ENCODE results near the gene MRPL9.
"Not testable (repeated sequence)": the region's sequence is repeated elsewhere in the genome, so short reads cannot be mapped to it uniquely, and the experiment has no call there.

The MRPL9 gene

GRCh38 chr1:151783796-151784195, 20.5 kb upstream of the MRPL9 start:
- Histone ChIP-seq H3K4me3 (ENCODE audit: insufficient read length, low read depth) (no peak overlapping the region), H3K4me1 (ENCODE audit: insufficient read depth, insufficient read length) (no peaks in the 10 kb centered on the region), H3K27me3 (ENCODE audit: insufficient read depth, insufficient read length) (no peaks in the 10 kb centered on the region), H3K9me3 (ENCODE audit: insufficient read depth, low read length) (no peaks in the 10 kb centered on the region), H3K9ac (ENCODE audit: insufficient read length, low read depth) (no peak overlapping the region), H3K36me3 (ENCODE audit: insufficient read depth, insufficient read length, low read length) (peaks cover under 1% of the 10 kb centered on the region)
- DNase-seq (ENCODE audit: low read depth, low spot score), result no peak
- TF ChIP-seq ZNF274 (IDR thresholded peaks at IDR 0.05; ENCODE audit: low read depth, low read length), result no peak
- TF ChIP-seq YY1 (IDR thresholded peaks at IDR 0.05; ENCODE audit: insufficient read depth, insufficient read length), result no peak
- no peak for TF ChIP-seq SUZ12 (IDR thresholded peaks at IDR 0.05; ENCODE audit: extremely low read depth, insufficient read depth, insufficient read length)

DNA sequence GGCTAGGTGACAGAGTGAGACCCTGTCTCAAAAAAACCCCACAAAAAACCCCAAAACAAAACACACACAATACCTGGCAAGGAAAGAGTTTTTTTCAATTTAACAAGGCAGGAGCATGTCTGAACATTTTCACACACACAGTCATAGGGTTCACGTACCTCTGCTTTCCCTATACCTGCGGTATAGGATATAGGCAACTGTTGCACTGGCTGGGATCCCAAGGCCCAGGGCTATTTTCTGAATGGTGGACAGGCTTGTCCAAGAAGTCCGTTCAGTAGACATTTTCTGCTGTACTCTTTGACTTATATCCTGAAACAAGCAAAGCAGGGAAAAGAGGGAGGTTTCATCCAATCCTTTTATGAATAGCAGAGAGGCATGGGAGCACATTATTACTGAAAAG, 19.4 kb upstream of the MRPL9 start:
- H3K9ac ChIP-seq (ENCODE audit: insufficient read length, low read depth), result no peak overlapping the region
- TF ChIP-seq SUZ12 (IDR thresholded peaks at IDR 0.05; ENCODE audit: extremely low read depth, insufficient read depth, insufficient read length) (no peak), ZNF274 (IDR thresholded peaks at IDR 0.05; ENCODE audit: low read depth, low read length) (no peak), YY1 (IDR thresholded peaks at IDR 0.05; ENCODE audit: insufficient read depth, insufficient read length) (no peak)
- no peak for DNase-seq (ENCODE audit: low read depth, low spot score)

DNA sequence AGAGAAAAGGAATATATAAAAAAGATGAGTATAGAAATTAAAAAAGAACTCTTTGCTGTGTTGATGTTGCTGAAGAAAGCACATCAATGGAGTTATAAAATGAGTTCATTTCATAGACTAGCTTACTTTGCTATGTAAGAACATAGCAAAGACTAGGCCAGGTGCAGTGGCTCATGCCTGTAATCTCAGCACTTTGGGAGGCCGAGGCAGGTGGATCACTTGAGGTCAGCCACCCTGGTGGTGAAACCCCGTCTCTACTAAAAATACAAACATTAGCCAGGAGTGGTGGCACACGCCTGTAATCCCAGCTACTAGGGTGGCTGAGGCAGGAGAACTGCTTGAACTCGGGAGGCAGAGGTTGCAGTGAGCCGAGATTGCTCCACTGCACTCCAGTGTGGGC, 18.7 kb upstream of the MRPL9 start:
- DNase-seq (ENCODE audit: low read depth, low spot score); H3K4me3 ChIP-seq (ENCODE audit: insufficient read length, low read depth); H3K4me1 ChIP-seq (ENCODE audit: insufficient read depth, insufficient read length); H3K36me3 ChIP-seq (ENCODE audit: insufficient read depth, insufficient read length, low read length); H3K9me3 ChIP-seq (ENCODE audit: insufficient read depth, low read length); H3K27me3 ChIP-seq (ENCODE audit: insufficient read depth, insufficient read length); H3K9ac ChIP-seq (ENCODE audit: insufficient read length, low read depth): not testable (repeated sequence)

More for the DNA sequence above, 19.4 kb upstream of the MRPL9 start:
- H3K9me3 ChIP-seq (ENCODE audit: insufficient read depth, low read length), result no peaks in the 10 kb centered on the region
- H3K4me1 ChIP-seq (ENCODE audit: insufficient read depth, insufficient read length), result no peaks in the 10 kb centered on the region
- H3K27me3 ChIP-seq (ENCODE audit: insufficient read depth, insufficient read length), result no peaks in the 10 kb centered on the region
- H3K4me3 ChIP-seq (ENCODE audit: insufficient read length, low read depth), result no peak overlapping the region
- peaks cover 6% of the 10 kb centered on the region for H3K36me3 ChIP-seq (ENCODE audit: insufficient read depth, insufficient read length, low read length)

DNA sequence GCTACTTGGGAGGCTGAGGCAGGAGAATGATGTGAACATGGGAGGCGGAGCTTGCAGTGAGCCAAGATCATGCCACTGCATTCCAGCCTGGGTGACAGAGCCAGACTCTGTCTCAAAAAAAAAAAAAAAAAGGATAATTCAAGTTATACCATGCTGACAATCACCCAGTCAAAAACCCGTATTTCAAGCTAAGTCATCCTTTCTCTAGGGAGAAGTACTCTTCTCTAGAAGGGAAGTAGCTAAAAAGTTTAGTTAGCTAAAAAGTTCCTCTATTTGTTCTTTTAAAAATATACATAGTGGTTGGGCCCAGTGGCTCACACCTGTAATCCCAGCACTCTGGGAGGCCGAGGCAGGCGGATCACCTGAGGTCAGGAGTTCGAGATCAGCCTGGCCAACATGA, 17.4 kb upstream of the MRPL9 start:
- not testable (repeated sequence) for H3K9me3 ChIP-seq (ENCODE audit: insufficient read depth, low read length); H3K36me3 ChIP-seq (ENCODE audit: insufficient read depth, insufficient read length, low read length); DNase-seq (ENCODE audit: low read depth, low spot score)

DNA sequence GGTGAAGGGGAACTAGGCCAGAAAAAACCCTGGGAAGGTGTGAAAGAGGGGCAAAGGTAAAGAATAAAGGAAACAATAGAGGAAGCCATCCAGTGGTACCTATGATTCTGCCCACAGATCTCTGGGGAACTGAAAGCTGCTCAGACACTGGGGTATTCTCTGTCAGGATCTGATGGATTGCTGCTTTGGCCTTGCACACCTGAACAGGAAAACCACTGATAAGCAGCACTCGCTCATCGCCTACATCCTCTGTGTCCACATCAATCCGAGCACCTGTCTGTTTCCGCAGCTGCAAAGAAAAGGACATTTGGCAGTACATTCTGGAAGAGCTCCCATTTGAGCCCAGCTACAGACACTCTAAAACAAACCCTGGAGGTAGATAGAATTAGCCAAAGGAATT, 16.6 kb upstream of the MRPL9 start:
- TF ChIP-seq SUZ12 (IDR thresholded peaks at IDR 0.05; ENCODE audit: extremely low read depth, insufficient read depth, insufficient read length), result no peak
- no peak for TF ChIP-seq ZNF274 (IDR thresholded peaks at IDR 0.05; ENCODE audit: low read depth, low read length)
- TF ChIP-seq YY1 (IDR thresholded peaks at IDR 0.05; ENCODE audit: insufficient read depth, insufficient read length), result no peak
- H3K27me3 ChIP-seq (ENCODE audit: insufficient read depth, insufficient read length), result no peaks in the 10 kb centered on the region
- H3K9ac ChIP-seq (ENCODE audit: insufficient read length, low read depth), result no peak overlapping the region
- peaks cover 6% of the 10 kb centered on the region for H3K36me3 ChIP-seq (ENCODE audit: insufficient read depth, insufficient read length, low read length)
- H3K4me1 ChIP-seq (ENCODE audit: insufficient read depth, insufficient read length), result no peaks in the 10 kb centered on the region
- DNase-seq (ENCODE audit: low read depth, low spot score), result no peak
- H3K9me3 ChIP-seq (ENCODE audit: insufficient read depth, low read length), result no peaks in the 10 kb centered on the region
- H3K4me3 ChIP-seq (ENCODE audit: insufficient read length, low read depth), result no peak overlapping the region

More for the DNA sequence above, 17.4 kb upstream of the MRPL9 start:
- H3K4me1 ChIP-seq (ENCODE audit: insufficient read depth, insufficient read length); H3K4me3 ChIP-seq (ENCODE audit: insufficient read length, low read depth); H3K9ac ChIP-seq (ENCODE audit: insufficient read length, low read depth); H3K27me3 ChIP-seq (ENCODE audit: insufficient read depth, insufficient read length): not testable (repeated sequence)

DNA sequence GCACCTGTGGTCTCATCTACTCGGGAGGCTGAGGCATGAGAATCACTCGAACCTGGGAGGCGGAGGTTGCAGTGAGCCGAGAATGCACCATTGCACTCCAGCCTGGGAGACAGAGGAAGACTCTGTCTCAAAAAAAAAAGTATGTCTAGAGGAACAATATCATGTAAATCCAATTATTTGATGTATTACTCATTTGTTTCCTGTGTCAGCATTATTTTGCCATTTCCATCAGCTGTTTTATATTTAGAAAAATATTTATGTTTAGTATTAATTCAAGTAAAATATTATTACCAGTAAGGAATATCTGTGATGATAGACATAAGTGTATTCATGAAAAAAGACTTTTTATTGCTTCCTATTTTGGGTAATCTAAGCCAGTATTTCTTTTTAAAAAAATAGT, 14.0 kb upstream of the MRPL9 start:
- H3K4me1 ChIP-seq (ENCODE audit: insufficient read depth, insufficient read length), result no peaks in the 10 kb centered on the region
- H3K36me3 ChIP-seq (ENCODE audit: insufficient read depth, insufficient read length, low read length), result peaks cover 6% of the 10 kb centered on the region
- no peak for TF ChIP-seq ZNF274 (IDR thresholded peaks at IDR 0.05; ENCODE audit: low read depth, low read length)
- no peak for TF ChIP-seq YY1 (IDR thresholded peaks at IDR 0.05; ENCODE audit: insufficient read depth, insufficient read length)
- TF ChIP-seq SUZ12 (IDR thresholded peaks at IDR 0.05; ENCODE audit: extremely low read depth, insufficient read depth, insufficient read length), result no peak

GRCh38 chr1:151776665-151777062, 13.4 kb upstream of the MRPL9 start:
- Histone ChIP-seq H3K9me3 (ENCODE audit: insufficient read depth, low read length) (no peaks in the 10 kb centered on the region), H3K9ac (ENCODE audit: insufficient read length, low read depth) (no peak overlapping the region), H3K36me3 (ENCODE audit: insufficient read depth, insufficient read length, low read length) (peaks cover 6% of the 10 kb centered on the region), H3K27me3 (ENCODE audit: insufficient read depth, insufficient read length) (no peaks in the 10 kb centered on the region), H3K4me1 (ENCODE audit: insufficient read depth, insufficient read length) (no peaks in the 10 kb centered on the region), H3K4me3 (ENCODE audit: insufficient read length, low read depth) (no peak overlapping the region)
- no peak for DNase-seq (ENCODE audit: low read depth, low spot score)
- no peak for TF ChIP-seq SUZ12 (IDR thresholded peaks at IDR 0.05; ENCODE audit: extremely low read depth, insufficient read depth, insufficient read length)
- TF ChIP-seq ZNF274 (IDR thresholded peaks at IDR 0.05; ENCODE audit: low read depth, low read length), result no peak
- no peak for TF ChIP-seq YY1 (IDR thresholded peaks at IDR 0.05; ENCODE audit: insufficient read depth, insufficient read length)

More for the DNA sequence above, 14.0 kb upstream of the MRPL9 start:
- H3K9me3 ChIP-seq (ENCODE audit: insufficient read depth, low read length), result no peaks in the 10 kb centered on the region
- no peak overlapping the region for H3K9ac ChIP-seq (ENCODE audit: insufficient read length, low read depth)
- H3K27me3 ChIP-seq (ENCODE audit: insufficient read depth, insufficient read length), result no peaks in the 10 kb centered on the region
- DNase-seq (ENCODE audit: low read depth, low spot score), result no peak
- H3K4me3 ChIP-seq (ENCODE audit: insufficient read length, low read depth), result no peak overlapping the region

Data from NT2/D1 (cell line).